ENCODE results near the gene CFAP221.
A peak's percentile ranks its signal among the peaks of the same experiment; 100 is the strongest.

Gene CFAP221

DNA sequence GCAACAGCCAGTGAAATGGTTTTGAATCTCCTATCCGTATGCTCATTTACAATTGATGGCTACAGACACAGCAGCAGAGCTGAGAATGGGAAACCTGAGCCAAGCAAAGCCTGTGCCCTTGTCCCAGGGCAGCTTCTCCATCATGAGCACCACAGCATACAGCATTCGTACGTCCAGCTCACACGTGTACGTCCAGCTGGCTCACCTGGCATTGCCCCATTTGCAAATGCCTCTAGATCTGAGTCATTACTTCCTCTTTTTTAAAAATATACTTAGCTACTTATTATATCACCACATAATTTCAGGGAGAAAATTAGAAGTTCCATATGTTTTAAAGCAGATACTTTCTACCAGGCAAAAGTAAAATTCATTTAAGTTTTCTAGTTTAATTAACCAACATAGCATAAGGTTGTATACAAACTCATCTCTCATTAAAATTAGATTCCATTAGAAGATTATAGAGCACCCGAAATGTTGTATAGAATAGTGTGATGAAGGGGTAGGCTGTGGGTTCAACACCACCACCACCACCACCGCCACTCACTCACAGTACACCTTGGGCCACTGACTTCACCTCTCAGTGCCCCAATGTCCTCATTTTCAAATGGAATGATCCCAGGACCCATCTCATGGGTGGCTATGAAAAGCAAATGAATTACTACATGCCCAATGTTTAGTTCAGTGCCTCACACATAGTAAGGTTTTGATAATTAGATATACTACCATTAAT, 103.4 kb downstream of the CFAP221 start:
- DNase-seq, result no peak

DNA sequence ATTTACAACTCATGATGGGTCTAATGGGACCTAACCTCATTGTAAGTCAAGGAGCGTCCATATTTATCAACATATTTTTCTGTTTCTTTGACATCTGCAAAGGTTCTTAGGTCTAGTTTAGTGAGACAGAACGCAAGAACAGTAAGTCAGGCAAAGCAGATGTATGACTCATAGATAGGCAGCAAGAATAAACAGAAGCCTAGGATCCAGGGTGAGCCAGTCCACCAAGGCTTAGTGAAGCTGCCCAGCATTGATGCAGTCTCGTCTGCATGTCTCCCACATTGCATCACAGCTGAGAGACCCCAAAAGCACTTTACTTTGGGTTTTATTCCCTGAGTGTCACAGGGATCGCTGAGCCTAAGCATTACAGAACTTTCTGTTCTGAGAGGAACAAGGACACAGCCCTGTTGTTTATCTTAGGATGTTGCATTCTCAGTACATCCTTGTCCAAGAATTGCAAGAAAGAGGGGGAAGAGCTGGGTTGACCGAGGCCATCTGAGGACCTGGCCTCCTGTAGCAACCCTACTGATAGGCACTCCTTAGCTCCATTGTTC, 105.2 kb downstream of the CFAP221 start:
- no peak for DNase-seq

DNA sequence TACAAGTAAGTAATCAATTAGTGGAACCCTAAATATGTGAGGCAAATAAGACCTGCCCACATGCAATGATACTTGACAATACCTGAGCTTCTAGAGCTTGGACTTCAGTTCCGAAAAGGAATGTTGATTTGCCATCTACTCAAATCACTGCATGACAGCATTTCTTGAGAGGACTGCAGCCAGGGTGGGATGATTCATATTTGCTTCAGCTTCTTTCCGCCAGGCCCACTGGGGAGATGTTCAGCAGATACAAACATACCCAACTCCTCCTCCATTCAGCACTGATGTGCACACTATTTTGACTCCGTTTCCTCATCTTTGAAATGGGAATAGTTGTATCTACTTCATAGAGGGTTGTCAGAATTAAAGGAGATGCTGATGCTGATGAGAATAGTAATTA, 106.0 kb downstream of the CFAP221 start:
- DNase-seq, result no peak

- no peak for DNase-seq
These were observed 106.7 kb downstream of the CFAP221 start for GRCh38 chr2:119650846-119651370.

- DNase-seq, result no peak
These were observed 113.4 kb downstream of the CFAP221 start for GRCh38 chr2:119657466-119658145.

DNA sequence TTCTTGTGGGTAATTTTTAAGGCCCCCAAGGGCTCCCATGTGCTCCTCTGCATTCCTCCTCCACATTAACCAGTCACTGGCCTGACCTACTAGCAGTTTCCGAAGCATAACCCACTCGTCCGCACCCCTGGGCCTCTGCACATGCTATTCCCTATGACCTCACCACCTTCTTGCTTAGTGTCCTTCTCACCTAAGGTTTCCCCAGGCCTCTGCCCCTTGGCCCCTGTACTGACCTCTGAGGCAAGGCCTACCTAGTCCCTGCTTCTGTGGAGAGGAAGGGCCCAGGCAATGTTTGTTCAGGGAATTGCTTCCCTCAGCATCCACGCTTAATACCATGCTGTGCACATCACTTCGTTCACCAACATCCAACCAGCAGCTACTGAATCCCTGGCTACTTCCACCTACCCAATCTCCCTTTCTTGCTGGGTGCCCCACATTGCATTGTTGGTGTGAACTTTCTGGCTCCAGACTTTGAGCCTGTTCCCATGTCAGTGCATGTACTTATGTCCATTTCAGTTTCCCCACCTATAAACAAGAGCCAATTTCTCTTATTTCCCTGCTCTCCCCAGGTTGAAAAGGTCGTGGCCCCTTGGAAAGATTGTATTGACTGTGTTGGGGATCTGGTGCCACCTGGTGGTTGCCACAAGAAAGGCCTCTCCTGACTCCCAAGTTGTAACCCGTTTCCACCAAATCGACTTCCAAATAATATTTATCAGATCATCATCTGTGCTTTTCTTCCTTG, 115.5 kb downstream of the CFAP221 start:
- DNase-seq, result no peak

DNA sequence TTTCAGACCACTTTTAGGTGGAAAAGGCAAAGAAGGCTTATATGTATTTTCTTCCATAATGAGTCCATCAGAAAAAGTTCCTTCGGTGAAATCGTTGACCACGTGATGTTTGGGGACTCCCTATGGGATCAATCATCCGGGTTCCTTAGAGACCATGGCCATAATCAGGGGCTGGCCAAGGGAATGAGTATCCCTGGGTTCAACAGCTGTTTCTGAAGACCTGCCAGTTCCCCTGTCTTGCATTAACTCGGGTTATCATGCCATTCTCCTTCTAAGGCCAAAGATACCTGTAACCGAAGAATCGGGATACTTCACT, 116.1 kb downstream of the CFAP221 start:
- DNase-seq, result no peak

GRCh38 chr2:119662297-119662696, 118.0 kb downstream of the CFAP221 start:
- DNase-seq, result no peak

GRCh38 chr2:119668546-119668945, 124.3 kb downstream of the CFAP221 start:
- no peak for DNase-seq

GRCh38 chr2:119671016-119671415, 126.8 kb downstream of the CFAP221 start:
- no peak for DNase-seq

DNA sequence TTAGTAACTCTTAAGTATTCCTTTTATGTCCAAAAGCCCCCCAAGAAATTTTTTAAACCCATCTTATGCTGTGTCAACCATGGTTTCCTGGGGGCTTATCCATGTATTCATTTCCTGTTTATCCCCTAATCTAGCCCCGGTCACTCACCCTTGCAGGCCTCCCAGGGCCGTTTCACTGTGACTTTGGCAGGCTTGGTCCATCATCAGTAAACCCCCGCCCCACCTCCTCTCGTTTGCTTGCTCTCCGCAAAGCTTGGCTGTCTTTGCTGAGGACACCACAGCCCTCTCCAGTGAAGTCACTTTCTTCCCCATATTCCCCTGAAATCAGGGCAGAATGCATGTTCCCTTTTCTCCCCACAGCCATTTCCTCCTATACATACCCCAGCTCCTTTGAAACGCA, 127.5 kb downstream of the CFAP221 start:
- no peak for DNase-seq

- DNase-seq, result no peak
These were observed 128.1 kb downstream of the CFAP221 start for GRCh38 chr2:119672161-119672862.

GRCh38 chr2:119673796-119674195, 129.5 kb downstream of the CFAP221 start:
- no peak for DNase-seq

DNA sequence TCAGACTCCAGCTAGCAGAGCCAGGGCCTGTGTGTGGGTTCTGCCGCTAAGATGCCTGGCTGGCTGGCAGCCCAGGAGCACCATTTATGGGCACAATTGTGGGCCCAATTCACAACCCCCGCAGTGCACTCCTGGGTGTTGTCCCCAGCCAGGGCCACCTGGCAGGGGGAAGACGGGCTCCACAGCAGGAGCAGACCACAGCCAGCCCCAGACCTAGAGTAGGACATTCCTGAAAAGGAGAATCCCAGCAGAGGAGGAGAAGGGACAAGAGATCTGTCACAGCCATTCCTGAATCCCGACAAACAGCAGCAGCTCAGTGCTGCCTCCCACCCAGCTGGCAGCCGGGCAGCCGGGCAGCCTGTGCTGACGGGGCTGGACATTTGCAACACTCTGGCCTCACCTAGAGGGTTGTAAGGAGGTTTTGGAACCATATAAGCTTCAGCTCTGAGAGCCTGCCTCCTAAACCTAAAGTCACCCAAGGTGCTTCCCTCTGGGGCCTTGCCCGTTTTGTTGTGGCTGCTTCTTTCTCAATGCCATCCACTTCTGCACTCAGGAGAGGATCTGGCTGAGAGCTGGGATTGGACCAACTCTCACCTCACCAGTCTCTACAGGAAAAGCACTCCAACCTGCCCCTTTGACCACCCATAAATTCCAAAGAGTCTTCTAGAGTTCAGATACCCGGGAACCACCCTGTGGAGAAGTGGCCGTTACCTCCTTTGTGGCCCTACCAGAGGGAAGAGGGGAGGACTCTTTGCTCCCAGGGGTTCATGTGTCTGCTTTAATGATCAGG, 130.7 kb downstream of the CFAP221 start:
- no peak for DNase-seq

GRCh38 chr2:119678021-119678656, 133.9 kb downstream of the CFAP221 start:
- peak; percentile 4 for DNase-seq

- DNase-seq, result no peak
These were observed 135.2 kb downstream of the CFAP221 start for GRCh38 chr2:119679526-119679837.

- no peak for DNase-seq
These were observed 135.6 kb downstream of the CFAP221 start for GRCh38 chr2:119679846-119680245.

DNA sequence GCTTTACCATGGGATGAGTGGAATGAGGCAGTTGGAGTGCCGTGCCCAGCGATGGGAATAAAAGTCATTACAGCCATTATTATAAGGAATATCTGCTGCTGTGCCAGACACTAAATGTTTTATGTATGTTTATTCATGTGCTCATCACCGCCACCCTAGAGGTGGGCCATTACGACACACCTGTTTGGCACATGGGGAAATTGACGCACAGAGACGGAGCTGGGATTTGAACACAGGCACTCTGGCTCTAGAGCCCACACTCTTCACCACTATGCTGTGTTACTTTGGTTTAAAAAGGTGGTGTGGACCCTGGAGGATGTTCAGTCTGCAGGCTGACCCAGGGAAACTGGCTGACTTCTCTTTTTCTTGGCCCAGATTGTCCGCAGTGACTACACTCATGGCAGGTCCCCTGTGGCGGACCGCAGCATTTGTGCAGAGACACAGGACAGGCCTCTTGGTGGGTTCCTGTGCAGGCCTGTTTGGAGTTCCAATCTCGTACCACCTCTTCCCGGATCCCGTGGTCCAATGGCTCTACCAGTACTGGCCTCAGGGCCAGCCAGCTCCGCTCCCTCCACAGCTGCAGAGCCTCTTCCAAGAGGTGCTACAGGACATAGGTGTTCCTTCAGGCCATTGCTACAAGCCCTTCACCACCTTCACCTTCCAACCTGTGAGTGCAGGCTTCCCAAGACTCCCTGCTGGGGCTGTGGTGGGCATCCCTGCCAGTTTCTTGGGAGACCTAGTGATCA, 136.4 kb downstream of the CFAP221 start:
- no peak for DNase-seq

- no peak for DNase-seq
These were observed 137.1 kb downstream of the CFAP221 start for GRCh38 chr2:119681203-119681867.

DNA sequence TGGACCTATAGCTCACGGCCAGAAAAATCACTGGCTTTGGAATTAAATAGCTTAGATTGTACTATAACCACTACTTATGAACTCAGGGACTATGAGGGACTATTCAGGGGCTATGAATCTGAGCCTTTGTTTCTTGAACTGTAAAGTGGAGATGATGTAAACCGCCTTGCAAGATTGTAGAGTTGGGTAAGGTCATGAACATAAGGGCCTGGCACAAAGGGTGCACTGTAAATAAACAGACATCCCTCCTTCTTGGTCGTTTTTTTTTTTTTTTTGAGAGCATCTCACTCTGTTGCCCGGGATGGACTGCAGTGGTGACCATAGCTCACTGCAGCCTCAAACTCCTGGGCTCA, 137.6 kb downstream of the CFAP221 start:
- DNase-seq, result no peak

DNA sequence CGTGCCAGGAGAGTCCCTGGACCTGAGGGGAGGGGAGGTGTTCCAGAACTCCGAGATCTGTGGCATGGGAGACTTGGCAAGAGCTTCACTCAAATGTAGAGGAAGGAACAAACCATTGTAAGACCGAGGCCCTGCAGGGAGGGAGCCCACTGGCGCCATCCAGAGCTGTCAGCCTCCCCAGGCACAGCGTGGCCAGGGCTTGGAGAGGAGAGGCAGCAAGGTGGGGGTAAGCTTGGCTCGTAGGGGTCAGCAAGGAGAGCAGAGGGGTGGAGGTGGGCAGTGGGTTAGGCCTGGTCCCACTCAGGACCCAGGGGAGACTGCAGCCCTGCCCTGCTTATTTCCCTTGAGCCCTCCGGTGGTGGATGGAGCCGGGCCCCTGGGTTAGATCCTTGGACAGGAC, 138.3 kb downstream of the CFAP221 start:
- no peak for DNase-seq
